ENCODE measurements around the gene KCNJ5.

DNA sequence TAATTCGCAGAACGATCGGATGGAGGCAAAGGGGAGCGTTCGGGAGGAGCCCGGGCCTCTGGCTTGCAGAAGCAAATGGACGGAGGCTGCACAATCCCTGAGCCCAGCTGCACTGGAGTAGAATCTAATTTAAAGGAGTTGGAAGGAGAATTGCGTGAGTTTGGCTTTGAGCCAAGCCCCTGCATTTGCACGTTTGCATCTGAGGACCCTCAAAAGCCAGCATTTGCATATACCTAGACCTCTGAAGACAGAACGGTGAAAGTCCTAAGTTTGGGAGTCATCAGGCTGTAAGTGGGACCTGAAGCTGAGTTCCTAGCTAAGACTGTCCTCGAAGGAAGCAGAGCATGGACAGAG is 35.9 kb downstream of the KCNJ5 start:
- no peak for TF ChIP-seq CEBPB (IDR thresholded peaks at IDR 0.05; ENCODE audit: low read depth, low read length)
- TF ChIP-seq, protein P1, sequence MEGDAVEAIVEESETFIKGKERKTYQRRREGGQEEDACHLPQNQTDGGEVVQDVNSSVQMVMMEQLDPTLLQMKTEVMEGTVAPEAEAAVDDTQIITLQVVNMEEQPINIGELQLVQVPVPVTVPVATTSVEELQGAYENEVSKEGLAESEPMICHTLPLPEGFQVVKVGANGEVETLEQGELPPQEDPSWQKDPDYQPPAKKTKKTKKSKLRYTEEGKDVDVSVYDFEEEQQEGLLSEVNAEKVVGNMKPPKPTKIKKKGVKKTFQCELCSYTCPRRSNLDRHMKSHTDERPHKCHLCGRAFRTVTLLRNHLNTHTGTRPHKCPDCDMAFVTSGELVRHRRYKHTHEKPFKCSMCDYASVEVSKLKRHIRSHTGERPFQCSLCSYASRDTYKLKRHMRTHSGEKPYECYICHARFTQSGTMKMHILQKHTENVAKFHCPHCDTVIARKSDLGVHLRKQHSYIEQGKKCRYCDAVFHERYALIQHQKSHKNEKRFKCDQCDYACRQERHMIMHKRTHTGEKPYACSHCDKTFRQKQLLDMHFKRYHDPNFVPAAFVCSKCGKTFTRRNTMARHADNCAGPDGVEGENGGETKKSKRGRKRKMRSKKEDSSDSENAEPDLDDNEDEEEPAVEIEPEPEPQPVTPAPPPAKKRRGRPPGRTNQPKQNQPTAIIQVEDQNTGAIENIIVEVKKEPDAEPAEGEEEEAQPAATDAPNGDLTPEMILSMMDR (conservative IDR thresholded peaks at IDR 0.05; ENCODE audit: low read depth, low read length) = no peak
- TF ChIP-seq POLR2A (IDR thresholded peaks at IDR 0.05; ENCODE audit: low read depth, low read length) = no peak
- no peak for TF ChIP-seq MAZ (IDR thresholded peaks at IDR 0.05; ENCODE audit: borderline replicate concordance, low read depth, low read length)
- TF ChIP-seq MXI1 (IDR thresholded peaks at IDR 0.05; ENCODE audit: borderline replicate concordance, low read depth, low read length) = no peak
